Measurements from ENCODE around the gene UBE2R2.
A peak's percentile ranks its signal among the peaks of the same experiment; 100 is the strongest.
"Not testable (repeated sequence)": the region's sequence is repeated elsewhere in the genome, so short reads cannot be mapped to it uniquely, and the experiment has no call there.

UBE2R2 gene

GRCh38 chr9:33843312-33843961 lies 26.5 kb downstream of the UBE2R2 start:
- Mint-ChIP-seq H3K36me3 (ENCODE audit: low read depth) (peaks cover 3% of the 10 kb centered on the region), H3K9me3 (no peaks in the 10 kb centered on the region), H3K4me1 (ENCODE audit: low read depth) (peaks cover 30% of the 10 kb centered on the region), H3K4me3 (no peak overlapping the region), H3K27me3 (ENCODE audit: low read depth) (no peaks in the 10 kb centered on the region), H3K27ac (no peak overlapping the region)

- H3K4me1 Mint-ChIP-seq (ENCODE audit: low read depth), result peaks cover 24% of the 10 kb centered on the region
- peaks cover 2% of the 10 kb centered on the region for H3K36me3 Mint-ChIP-seq (ENCODE audit: low read depth)
- no peak overlapping the region for H3K27ac Mint-ChIP-seq
- H3K9me3 Mint-ChIP-seq, result no peaks in the 10 kb centered on the region
- no peaks in the 10 kb centered on the region for H3K27me3 Mint-ChIP-seq (ENCODE audit: low read depth)
- no peak overlapping the region for H3K4me3 Mint-ChIP-seq
Observed at GRCh38 chr9:33846231-33846630, 29.3 kb downstream of the UBE2R2 start.

- not testable (repeated sequence) for H3K27me3 Mint-ChIP-seq (ENCODE audit: low read depth); H3K4me3 Mint-ChIP-seq; H3K27ac Mint-ChIP-seq; H3K9me3 Mint-ChIP-seq; H3K36me3 Mint-ChIP-seq (ENCODE audit: low read depth)
- peaks cover 17% of the 10 kb centered on the region for H3K4me1 Mint-ChIP-seq (ENCODE audit: low read depth)
Observed at GRCh38 chr9:33847894-33848205, 30.9 kb downstream of the UBE2R2 start.

GRCh38 chr9:33850267-33850629 lies 33.3 kb downstream of the UBE2R2 start:
- Mint-ChIP-seq H3K4me3 (no peak overlapping the region), H3K4me1 (ENCODE audit: low read depth) (peaks cover 17% of the 10 kb centered on the region), H3K9me3 (no peaks in the 10 kb centered on the region), H3K27me3 (ENCODE audit: low read depth) (no peaks in the 10 kb centered on the region), H3K27ac (no peak overlapping the region), H3K36me3 (ENCODE audit: low read depth) (peaks cover 2% of the 10 kb centered on the region)

GRCh38 chr9:33850677-33851076 lies 33.7 kb downstream of the UBE2R2 start:
- Mint-ChIP-seq H3K27ac (no peak overlapping the region), H3K36me3 (ENCODE audit: low read depth) (peaks cover 2% of the 10 kb centered on the region), H3K9me3 (no peaks in the 10 kb centered on the region), H3K4me3 (no peak overlapping the region), H3K4me1 (ENCODE audit: low read depth) (peaks cover 17% of the 10 kb centered on the region), H3K27me3 (ENCODE audit: low read depth) (no peaks in the 10 kb centered on the region)

- H3K4me1 Mint-ChIP-seq (ENCODE audit: low read depth), result peaks cover 16% of the 10 kb centered on the region
- no peak overlapping the region for H3K4me3 Mint-ChIP-seq
- no peak overlapping the region for H3K27ac Mint-ChIP-seq
- H3K36me3 Mint-ChIP-seq (ENCODE audit: low read depth), result peaks cover 3% of the 10 kb centered on the region
- no peaks in the 10 kb centered on the region for H3K27me3 Mint-ChIP-seq (ENCODE audit: low read depth)
- no peaks in the 10 kb centered on the region for H3K9me3 Mint-ChIP-seq
Observed at GRCh38 chr9:33851301-33851700, 34.3 kb downstream of the UBE2R2 start.

- H3K4me3 Mint-ChIP-seq, result no peak overlapping the region
- H3K27ac Mint-ChIP-seq, result no peak overlapping the region
- no peaks in the 10 kb centered on the region for H3K9me3 Mint-ChIP-seq
- no peaks in the 10 kb centered on the region for H3K27me3 Mint-ChIP-seq (ENCODE audit: low read depth)
- H3K4me1 Mint-ChIP-seq (ENCODE audit: low read depth), result peaks cover 15% of the 10 kb centered on the region
- H3K36me3 Mint-ChIP-seq (ENCODE audit: low read depth), result peaks cover 7% of the 10 kb centered on the region
Observed at GRCh38 chr9:33852216-33852826, 35.4 kb downstream of the UBE2R2 start.

GRCh38 chr9:33856247-33856646 lies 39.3 kb downstream of the UBE2R2 start:
- Mint-ChIP-seq H3K4me3 (no peak overlapping the region), H3K9me3 (no peaks in the 10 kb centered on the region), H3K27me3 (ENCODE audit: low read depth) (no peaks in the 10 kb centered on the region), H3K27ac (no peak overlapping the region), H3K4me1 (ENCODE audit: low read depth) (peaks cover 12% of the 10 kb centered on the region), H3K36me3 (ENCODE audit: low read depth) (peaks cover 9% of the 10 kb centered on the region)

GRCh38 chr9:33858423-33858822 lies 41.5 kb downstream of the UBE2R2 start:
- no peak overlapping the region for H3K4me3 Mint-ChIP-seq
- H3K36me3 Mint-ChIP-seq (ENCODE audit: low read depth), result peaks cover 9% of the 10 kb centered on the region
- H3K27me3 Mint-ChIP-seq (ENCODE audit: low read depth), result no peaks in the 10 kb centered on the region
- no peaks in the 10 kb centered on the region for H3K9me3 Mint-ChIP-seq
- peaks cover 12% of the 10 kb centered on the region for H3K4me1 Mint-ChIP-seq (ENCODE audit: low read depth)
- no peak overlapping the region for H3K27ac Mint-ChIP-seq

GRCh38 chr9:33860200-33860871 lies 43.4 kb downstream of the UBE2R2 start:
- H3K4me3 Mint-ChIP-seq, result no peak overlapping the region
- no peaks in the 10 kb centered on the region for H3K9me3 Mint-ChIP-seq
- no peaks in the 10 kb centered on the region for H3K27me3 Mint-ChIP-seq (ENCODE audit: low read depth)
- peaks cover 12% of the 10 kb centered on the region for H3K36me3 Mint-ChIP-seq (ENCODE audit: low read depth)
- peaks cover 12% of the 10 kb centered on the region for H3K4me1 Mint-ChIP-seq (ENCODE audit: low read depth)
- H3K27ac Mint-ChIP-seq, result peak overlapping the region; percentile 34

GRCh38 chr9:33861917-33862453 lies 45.0 kb downstream of the UBE2R2 start:
- no peaks in the 10 kb centered on the region for H3K27me3 Mint-ChIP-seq (ENCODE audit: low read depth)
- no peaks in the 10 kb centered on the region for H3K9me3 Mint-ChIP-seq
- H3K36me3 Mint-ChIP-seq (ENCODE audit: low read depth), result peaks cover 8% of the 10 kb centered on the region
- no peak overlapping the region for H3K27ac Mint-ChIP-seq
- peaks cover 8% of the 10 kb centered on the region for H3K4me1 Mint-ChIP-seq (ENCODE audit: low read depth)
- H3K4me3 Mint-ChIP-seq, result no peak overlapping the region

- not testable (repeated sequence) for H3K36me3 Mint-ChIP-seq (ENCODE audit: low read depth); H3K27ac Mint-ChIP-seq; H3K9me3 Mint-ChIP-seq; H3K4me3 Mint-ChIP-seq; H3K4me1 Mint-ChIP-seq (ENCODE audit: low read depth); H3K27me3 Mint-ChIP-seq (ENCODE audit: low read depth)
Observed at GRCh38 chr9:33863027-33863426, 46.1 kb downstream of the UBE2R2 start.

- peaks cover 8% of the 10 kb centered on the region for H3K4me1 Mint-ChIP-seq (ENCODE audit: low read depth)
- no peak overlapping the region for H3K27ac Mint-ChIP-seq
- H3K9me3 Mint-ChIP-seq, result no peaks in the 10 kb centered on the region
- H3K36me3 Mint-ChIP-seq (ENCODE audit: low read depth), result peaks cover 3% of the 10 kb centered on the region
- no peaks in the 10 kb centered on the region for H3K27me3 Mint-ChIP-seq (ENCODE audit: low read depth)
- no peak overlapping the region for H3K4me3 Mint-ChIP-seq
Observed at GRCh38 chr9:33867747-33868439, 50.9 kb downstream of the UBE2R2 start.

- H3K36me3 Mint-ChIP-seq (ENCODE audit: low read depth), result peaks cover 3% of the 10 kb centered on the region
- H3K27ac Mint-ChIP-seq, result no peak overlapping the region
- no peak overlapping the region for H3K4me3 Mint-ChIP-seq
- no peaks in the 10 kb centered on the region for H3K27me3 Mint-ChIP-seq (ENCODE audit: low read depth)
- no peaks in the 10 kb centered on the region for H3K9me3 Mint-ChIP-seq
- peaks cover 8% of the 10 kb centered on the region for H3K4me1 Mint-ChIP-seq (ENCODE audit: low read depth)
Observed at GRCh38 chr9:33868440-33868973, 51.5 kb downstream of the UBE2R2 start.

Measured in T-helper 1 cell treated with Interleukin-12 subunit alpha and Interleukin-12 subunit beta and Interleukin-4 antibody, amounts not matched to agents 30 μg/mL and 1 μg/mL, for 36 hours (primary cell).